GM21360 (cell line): ENCODE measurements around the gene EHD4.

Experiments used
- ATAC-seq: cut with Tn5 transposase; IDR thresholded peaks from one replicate; pipeline ENCODE4 v1.9.1; 2021; ENCODE audit warnings: mild to moderate bottlenecking, moderate library complexity; ENCODE audit not compliant: unreplicated experiment

The EHD4 gene

GRCh38 chr15:41939986-41940385 is 32.4 kb downstream of the EHD4 start:
- no peak for ATAC-seq

- no peak for ATAC-seq
Measured at GRCh38 chr15:41937568-41937923, 34.8 kb downstream of the EHD4 start.

DNA sequence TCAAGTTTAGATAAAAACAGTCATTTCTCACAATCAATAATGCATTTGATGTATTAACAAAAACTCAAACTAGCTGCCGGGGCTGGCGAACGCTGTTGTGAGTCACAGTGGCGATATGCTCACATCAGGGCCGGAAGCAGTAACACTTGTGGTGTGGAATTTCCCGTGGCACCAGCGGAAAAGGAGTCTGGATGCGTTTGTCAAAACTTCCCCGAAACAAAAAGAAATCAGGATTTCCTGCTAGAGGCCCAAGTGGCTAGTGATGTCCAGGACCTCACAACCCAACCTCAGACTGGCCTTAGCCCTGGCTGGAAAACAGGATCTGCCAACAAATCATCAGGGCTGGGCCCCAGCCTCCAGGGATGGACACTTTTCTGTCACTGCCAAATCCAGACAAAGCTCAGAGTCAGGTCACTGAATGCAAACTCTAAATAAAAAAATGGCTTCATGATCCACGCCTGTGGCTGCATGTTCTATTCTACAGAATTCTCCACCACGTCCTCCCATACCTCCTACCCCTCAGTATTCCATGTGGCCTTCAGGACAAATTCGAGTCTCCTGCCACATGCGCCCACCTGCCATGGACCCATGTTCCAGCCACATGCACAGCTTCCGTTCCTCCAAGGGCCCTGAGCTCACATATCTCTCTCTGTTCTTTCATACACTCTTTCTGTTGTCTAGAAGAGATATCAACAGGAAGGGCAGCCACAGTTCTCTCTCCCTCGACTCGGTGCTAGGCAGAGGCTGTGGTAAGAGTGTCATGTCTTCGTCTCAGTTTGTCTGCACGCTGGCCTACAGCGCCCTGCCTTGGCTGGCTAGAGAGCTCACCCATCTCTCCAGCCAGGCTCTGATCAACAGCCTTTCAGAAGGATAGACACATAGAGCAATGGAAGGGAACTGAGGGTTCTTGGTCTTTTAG is 35.4 kb downstream of the EHD4 start:
- ATAC-seq, result no peak

- no peak for ATAC-seq
Measured at GRCh38 chr15:41936155-41936554, 36.2 kb downstream of the EHD4 start.

DNA sequence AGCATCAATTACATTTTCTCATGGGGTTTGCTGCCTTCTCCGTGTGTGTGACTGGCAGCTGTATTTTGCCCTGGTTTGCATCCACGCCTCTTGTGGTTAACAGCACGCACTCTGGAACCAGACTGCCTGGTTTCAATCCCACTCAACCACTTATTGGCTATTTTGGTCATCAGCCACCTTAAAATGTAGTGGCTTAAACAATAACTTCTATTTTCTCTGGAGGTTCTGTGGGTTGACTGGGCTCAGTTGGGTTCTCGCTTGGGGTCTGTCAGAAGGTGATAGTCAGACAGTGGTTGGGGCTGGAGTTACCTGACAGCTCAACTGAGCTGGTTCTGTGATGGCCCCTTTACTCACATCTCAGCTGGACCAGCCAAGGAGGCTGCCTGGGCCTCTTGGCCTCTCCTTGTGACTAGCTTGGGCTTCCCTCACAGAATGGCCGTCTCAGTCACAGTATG is 36.8 kb downstream of the EHD4 start:
- no peak for ATAC-seq

GRCh38 chr15:41934843-41935242 is 37.5 kb downstream of the EHD4 start:
- ATAC-seq, result no peak

GRCh38 chr15:41933771-41934170 is 38.6 kb downstream of the EHD4 start:
- ATAC-seq, result no peak

DNA sequence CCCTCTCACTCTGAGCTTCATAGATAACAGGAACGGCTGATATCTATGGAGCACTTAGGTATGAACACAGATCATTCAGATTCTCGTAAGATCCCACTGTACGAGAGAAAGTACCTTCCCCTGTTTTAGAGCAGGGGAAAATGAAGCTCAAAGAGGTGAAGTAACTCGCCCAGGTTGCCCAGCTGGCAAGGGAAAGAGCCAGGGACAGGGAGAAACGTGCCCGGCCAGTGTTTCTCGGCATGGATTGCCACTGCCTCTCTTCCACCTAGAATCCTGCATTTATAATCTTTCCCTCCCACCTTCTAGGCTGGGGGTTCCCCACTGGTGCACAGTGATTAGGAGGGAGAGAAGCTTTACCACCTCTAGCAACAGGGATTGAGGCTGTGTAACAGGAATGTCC is 39.0 kb downstream of the EHD4 start:
- ATAC-seq, result no peak

DNA sequence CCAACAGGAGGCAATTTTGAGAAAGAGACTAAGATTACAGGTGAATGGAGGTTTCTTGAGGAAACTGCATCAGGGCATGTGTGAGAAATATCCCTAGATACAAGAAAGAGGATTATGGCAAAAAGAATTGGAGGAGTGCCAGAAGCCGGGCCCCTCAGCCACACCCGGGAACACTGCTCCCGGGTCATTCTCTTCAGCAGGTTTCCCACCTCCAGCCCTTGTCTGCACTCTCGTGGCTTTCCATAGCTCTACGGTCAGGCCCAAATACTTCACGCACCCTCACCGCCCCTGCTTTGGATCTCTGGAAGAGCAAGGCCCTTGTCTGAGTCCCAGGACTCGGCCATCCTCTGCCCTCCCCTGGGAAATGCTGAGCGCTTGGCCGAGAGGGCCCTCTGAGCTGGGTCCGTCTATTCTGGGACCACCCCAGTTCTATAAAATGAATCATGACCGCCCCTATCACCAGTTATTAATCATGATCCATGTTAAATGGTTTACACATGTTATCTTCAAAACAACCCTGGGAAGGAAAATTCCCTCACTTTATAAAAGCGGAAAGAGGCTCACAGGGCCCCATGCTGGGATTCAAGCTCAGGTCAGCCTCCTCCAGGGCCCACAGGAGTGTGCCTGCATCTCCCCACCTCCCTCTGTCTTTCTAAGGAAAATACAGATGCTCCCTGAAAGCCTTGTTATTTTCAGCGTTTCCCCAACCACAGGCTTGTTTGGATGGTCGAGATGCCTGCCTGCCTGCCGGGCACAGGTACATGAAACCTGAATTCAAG is 39.7 kb downstream of the EHD4 start:
- ATAC-seq, result no peak

GRCh38 chr15:41932101-41932500 is 40.3 kb downstream of the EHD4 start:
- no peak for ATAC-seq

DNA sequence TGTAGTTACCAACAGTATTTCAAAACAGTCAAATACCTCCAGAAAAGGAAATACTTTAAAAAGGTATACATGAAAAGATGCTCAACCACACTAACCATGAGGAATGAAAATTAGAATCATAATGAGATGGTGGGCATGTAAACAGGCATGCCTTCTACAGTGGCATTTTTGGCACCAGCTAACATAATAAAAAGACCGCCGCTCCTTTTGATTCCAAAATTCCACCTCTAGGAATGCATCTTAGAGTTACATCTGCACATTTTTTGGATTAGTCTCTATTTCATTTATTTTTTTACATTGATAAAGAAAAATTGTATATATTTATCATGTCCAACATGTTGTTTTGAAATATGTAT is 41.5 kb downstream of the EHD4 start:
- no peak for ATAC-seq

GRCh38 chr15:41930221-41930866 is 42.0 kb downstream of the EHD4 start:
- no peak for ATAC-seq

DNA sequence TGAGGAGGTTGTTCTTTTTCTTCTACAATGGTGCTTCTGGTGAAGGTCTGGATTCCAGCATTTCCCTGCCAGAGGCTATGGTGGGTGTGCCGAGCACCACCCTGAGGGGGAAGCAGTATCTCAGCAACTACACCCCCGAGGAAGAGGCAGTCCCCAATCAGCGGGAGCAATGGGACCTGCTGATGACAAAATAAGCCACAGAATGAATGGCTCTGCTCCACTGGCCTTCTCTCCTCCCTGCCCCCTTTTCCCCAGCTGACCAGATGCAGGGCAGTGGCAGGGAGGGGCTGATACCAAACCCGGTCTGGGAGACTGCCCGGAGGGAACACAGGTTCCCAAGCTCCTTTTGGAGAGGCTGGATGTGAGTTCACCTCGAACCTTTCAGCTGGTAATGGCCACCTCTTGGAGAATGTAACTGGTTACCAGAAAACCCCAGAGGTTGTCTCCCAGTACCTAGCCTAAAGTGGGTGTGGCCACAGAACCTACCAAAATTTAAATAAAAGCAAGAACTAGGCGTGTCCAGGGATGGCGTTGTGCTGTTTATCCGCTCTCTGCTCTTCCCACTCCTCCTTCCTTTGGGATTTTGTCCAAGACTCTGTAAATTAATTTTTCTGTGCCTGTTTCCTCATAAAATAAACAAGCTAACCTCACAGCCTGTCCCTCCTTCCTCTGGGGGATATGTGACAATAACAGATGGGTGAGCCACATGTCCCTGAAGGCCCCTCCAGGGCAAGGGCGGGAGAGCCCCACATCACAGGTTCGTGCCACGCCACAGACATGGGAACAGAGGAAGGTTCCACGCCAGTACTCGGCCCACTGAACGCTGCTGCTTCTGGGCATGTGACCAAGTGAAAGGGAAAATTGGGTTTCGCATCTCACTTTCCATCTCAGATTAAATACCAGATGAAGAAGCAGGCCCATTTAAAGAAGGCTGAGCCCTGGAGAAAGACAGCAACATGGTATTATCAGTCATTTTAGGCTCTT is 43.4 kb downstream of the EHD4 start:
- peak; percentile 76 for ATAC-seq

- no peak for ATAC-seq
Measured at GRCh38 chr15:41928100-41928499, 44.3 kb downstream of the EHD4 start.

- no peak for ATAC-seq
Measured at GRCh38 chr15:41927536-41927935, 44.8 kb downstream of the EHD4 start.

GRCh38 chr15:41926185-41927056 is 45.9 kb downstream of the EHD4 start:
- ATAC-seq, result no peak

- ATAC-seq, result no peak
Measured at GRCh38 chr15:41925086-41925608, 47.2 kb downstream of the EHD4 start.

GRCh38 chr15:41923401-41923997 is 48.9 kb downstream of the EHD4 start:
- no peak for ATAC-seq

- ATAC-seq, result no peak
Measured at GRCh38 chr15:41922353-41922752, 50.0 kb downstream of the EHD4 start.
